Pons (tissue), 1 donor: ENCODE results near the gene OR6P1.

Source experiments
- DNase-seq: peaks from one replicate; pipeline ENCODE4 v3.0.0-alpha.2; 2016; ENCODE audit warnings: low spot score

OR6P1 gene, protein sequence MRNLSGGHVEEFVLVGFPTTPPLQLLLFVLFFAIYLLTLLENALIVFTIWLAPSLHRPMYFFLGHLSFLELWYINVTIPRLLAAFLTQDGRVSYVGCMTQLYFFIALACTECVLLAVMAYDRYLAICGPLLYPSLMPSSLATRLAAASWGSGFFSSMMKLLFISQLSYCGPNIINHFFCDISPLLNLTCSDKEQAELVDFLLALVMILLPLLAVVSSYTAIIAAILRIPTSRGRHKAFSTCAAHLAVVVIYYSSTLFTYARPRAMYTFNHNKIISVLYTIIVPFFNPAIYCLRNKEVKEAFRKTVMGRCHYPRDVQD

GRCh38 chr1:158570480-158570879 is at the start of gene OR6P1:
OR6P1 (minus strand) TSS chr1:158570580; CDS start chr1:158563604, 6,976 bp downstream.
- DNase-seq: no peak

GRCh38 chr1:158613764-158614163 is 43.4 kb upstream of the OR6P1 start:
- DNase-seq: no peak

- no peak for DNase-seq
These were observed 41.5 kb upstream of the OR6P1 start for GRCh38 chr1:158611916-158612315.

- DNase-seq: no peak
These were observed 36.9 kb upstream of the OR6P1 start for GRCh38 chr1:158607296-158607695.

GRCh38 chr1:158604968-158605367 is 34.6 kb upstream of the OR6P1 start, which contains the start of gene OR10Z1:
OR10Z1 (plus strand) TSS chr1:158605268; CDS start chr1:158606439, 1,171 bp downstream.
- DNase-seq: no peak

GRCh38 chr1:158600735-158601134 is 30.4 kb upstream of the OR6P1 start:
- no peak for DNase-seq

DNA sequence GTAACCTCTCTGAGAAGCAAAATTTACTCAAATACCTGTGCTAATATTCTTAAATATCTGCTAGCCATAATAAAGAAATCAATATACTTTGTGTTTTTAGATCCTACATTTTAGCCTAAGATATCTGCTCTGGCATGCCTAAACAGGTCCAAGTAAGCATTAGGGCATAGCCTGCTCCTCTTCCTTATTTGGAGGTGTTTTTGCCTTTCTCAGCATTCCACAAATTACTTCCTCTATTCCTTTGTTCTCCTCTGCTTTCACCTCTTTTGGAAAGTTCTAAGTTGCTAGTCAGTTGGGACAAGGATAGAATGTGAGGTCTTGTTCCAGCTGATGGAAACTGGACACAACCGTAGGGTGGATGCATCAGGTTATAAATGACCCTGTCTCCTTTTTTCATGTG is 16.6 kb upstream of the OR6P1 start:
- DNase-seq: no peak

DNA sequence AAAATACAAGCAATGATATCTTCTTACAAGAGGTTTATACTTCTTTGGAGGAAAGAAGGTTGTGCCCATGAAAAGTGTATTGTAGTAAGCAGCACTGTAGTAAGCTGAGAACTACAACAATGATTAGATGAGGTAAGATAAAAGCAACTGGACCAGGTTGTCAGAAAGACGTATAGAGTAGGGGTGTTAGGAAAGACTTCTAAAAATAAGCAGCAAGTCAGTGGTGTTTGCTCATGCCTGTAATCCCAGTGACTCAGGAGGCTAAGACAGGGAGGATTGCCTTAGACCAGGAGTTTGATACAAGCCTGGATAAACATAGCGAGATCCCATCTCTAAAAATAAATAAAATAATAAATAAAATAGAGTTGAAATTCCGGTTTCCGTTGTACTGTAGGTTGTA is 13.6 kb upstream of the OR6P1 start:
- no peak for DNase-seq

DNA sequence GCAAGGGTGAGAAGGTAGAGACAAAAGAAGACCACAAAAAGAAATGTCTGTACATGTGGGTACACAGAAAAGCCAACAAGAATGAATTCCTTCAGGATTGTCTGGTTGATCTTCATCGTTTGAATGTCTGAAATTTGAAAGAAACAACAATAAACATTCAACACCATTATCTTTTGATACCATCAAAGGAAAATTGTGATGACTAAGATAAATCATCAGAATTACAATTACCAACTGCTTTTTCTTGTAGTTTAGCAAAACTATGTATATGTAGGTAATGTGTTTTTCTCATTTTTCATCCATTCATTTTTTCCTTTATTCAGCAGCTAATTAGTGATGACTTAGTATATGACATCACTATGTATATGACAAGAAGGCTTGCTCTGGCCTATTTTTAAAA is 9.4 kb upstream of the OR6P1 start, which contains the start of gene OR10X1:
TSS of gene OR10X1 (minus strand) at position 167 of the 400 bp plus-strand sequence. CDS start at position 167, 0 bp downstream.
- no peak for DNase-seq

- DNase-seq: no peak
These were observed 7.2 kb upstream of the OR6P1 start for GRCh38 chr1:158577561-158577960.

DNA sequence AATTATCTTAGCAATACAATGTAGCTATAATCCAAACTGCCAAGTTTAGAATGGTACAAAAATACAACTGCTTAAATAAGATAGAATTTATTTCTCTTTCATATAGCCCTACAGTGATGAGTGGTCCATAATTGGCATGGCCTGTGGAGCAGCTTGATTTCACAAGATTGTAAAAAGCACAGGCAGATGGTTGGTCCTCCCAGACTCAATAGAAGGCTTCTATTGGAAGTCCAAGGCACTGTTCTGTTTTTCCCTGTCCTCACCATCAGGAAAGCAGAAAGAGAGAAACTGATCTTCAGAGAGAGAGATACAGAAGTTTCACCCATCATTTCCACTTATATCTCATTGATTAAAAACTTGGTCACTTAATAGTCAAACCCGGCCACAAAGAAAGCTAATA is 1.8 kb upstream of the OR6P1 start:
- no peak for DNase-seq

DNA sequence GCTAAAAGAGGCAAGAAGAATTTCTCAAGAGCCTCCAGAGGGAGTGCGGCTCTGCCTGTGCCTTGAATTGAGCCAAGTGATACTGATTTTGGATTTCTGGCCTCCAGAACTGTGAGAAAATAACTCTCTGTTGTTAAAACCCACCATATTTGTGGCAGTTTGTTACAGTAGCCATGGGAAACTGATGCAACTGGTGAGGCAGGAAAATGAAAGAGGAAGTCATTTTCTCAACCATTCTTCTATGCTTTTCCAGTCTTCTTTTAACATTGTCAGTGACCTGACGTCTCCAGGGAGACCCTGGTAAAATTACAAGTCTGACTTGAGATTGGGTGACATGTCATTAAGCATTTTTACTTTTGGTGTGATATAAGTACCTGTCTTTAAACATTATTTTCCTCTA is 5.8 kb downstream of the OR6P1 start:
- DNase-seq: no peak

- no peak for DNase-seq
These were observed 6.5 kb downstream of the OR6P1 start for GRCh38 chr1:158563853-158564252.

DNA sequence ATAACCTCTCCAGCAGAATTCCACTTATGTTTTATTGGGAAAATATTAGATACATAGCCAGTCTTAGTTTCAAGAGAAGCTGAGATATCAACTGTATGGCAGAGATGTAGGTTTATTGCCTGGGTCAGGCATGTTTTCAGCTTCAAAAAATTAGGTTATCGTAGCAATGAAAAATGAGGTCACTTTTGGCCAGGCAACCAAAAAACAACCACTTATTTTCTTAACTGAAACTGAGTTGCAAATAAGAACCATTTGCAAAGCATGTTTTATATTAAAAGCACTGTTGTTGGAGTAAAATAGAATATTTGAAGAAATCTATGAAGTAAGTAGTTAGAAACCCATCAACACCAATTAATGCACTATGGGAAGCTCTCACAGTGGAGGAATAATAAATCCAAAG is 10.7 kb downstream of the OR6P1 start:
- no peak for DNase-seq

DNA sequence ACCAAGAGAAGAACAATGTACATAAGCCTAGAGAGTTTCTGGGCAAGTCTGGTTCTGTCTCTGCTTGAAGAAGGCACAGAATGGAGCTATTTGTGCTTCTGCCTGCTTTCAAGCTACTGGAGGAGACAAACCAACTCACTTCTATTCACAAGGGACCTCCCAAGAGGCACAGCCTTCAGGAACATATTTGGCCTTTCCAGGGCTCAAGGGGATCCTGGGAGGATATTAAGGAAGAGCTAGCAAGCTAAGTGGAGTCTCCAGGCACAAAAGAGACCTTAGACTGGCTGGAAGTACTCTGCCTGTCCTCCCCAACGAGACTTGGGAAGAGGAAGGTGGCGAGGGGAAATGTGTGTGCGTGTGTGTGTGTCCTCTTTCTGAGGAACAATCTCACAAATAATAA is 16.0 kb downstream of the OR6P1 start, which contains the start of gene OR6Y1:
TSS of gene OR6Y1 (minus strand) at position 54 of the 400 bp plus-strand sequence. CDS start 6,300 bp downstream, outside the sequence.
- no peak for DNase-seq

DNA sequence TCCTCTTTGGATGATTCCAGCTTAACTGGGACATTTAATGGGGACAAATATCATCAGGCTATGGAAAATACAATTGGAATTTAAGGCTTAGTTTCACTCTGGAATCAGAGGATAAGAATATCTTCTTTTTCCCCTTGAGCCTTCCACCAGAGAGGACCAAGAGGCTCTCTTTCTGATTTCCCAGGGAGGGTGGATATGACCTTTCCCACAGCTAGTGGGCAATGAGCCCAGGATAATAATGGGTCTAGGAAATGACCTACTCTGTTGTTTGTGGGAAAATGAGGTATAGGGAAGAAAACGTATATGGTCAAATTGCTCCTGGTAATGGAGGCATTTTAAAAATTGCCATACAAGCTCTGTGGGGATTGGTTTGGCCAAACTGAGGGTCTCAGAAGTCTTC is 18.1 kb downstream of the OR6P1 start:
- no peak for DNase-seq

GRCh38 chr1:158547533-158547932 is 22.8 kb downstream of the OR6P1 start:
- DNase-seq: no peak

DNA sequence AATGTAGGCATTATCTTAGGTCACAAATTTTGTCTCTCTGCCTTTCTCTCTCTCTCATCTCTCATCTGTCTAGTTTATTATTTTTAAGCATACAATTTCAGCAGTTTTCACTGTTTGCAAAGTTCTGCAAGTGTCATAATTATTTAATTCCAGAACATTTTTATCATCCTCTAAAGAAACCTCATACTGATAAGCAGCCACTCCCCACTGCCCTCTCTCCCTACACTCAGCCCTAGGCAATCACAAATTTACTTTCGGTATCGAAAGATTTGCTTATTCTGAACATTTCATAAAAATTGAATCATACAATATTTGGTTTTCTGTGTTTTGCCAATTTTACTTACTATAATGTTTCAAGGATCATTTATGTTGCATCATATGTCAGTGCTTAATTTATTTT is 32.8 kb downstream of the OR6P1 start:
- no peak for DNase-seq

DNA sequence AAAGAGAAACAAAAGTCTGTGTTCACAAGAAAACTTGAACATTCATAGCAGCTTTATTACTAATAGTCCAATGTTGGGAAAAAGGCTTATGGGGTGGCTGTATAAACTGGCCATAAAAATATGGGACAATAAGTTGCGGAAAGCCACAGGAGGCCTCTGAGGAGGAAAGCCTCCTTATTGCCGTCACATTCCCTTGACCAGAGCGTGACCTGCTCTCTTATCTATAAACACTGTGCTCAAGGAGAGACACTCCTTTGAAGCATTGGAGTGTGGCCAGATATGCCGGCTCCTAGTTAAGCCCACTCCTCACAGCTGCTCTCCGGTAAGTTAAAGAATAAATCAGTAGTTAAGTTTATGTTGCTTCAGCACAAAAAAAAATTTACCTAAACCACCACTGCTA is 35.9 kb downstream of the OR6P1 start:
- DNase-seq: no peak

DNA sequence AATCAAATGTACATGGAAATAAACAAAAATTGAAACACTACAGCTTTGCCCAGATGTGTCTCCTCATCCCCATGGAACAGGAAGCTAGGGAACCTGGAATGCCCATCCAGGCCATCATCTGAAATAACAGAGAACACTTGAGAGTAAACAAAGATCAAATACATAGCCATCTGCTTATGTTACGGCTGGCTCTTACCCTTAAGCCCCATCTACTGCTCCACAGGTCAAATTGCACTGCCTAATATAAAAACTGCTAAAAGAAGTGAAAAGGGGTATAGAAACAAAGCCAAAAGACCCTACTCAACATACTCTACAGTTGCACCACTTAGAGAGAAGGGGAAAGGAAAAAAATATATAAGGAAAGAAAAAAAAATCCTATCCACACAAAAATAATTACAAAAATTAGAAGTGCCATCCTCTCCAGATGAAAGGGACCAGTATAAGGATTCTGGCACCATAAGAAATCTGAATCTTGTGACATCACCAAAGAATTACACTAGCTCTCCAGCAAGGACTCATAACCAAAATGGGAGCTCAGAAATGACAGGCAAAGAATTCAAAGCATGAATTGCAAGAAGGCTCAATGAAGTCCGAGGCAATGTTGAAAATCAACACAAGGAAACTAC is 43.1 kb downstream of the OR6P1 start:
- peak; percentile 76 for DNase-seq

DNA sequence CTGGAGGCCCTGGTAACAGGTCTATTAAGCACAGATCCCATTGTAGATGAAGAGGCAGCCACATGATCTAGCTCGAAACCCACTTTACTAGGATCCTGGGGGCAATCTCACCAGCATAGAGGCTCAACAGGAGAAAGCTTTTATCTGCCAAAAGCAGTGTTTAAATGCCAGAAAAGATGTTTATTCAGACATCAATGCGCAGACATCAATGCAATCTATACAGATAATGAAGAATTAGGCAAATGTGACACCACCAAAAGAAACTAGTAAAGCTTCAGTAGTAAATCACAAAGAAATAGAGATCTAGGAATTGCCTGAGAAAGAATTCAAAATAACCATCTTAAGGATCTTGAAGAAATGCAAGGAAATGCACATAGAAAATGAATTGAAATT is 48.7 kb downstream of the OR6P1 start:
- DNase-seq: no peak

GRCh38 chr1:158520955-158521665 is 49.3 kb downstream of the OR6P1 start:
- DNase-seq: no peak

- DNase-seq: no peak
These were observed 50.4 kb downstream of the OR6P1 start for GRCh38 chr1:158520021-158520420.
